GM21529 (cell line): Measurements from ENCODE around the gene TTC21A.

ENCODE experiments used
- ATAC-seq: cut with Tn5 transposase; IDR thresholded peaks from one replicate; pipeline ENCODE4 v1.9.1; 2021; ENCODE audit not compliant: unreplicated experiment

Gene TTC21A

GRCh38 chr3:39136533-39137434 lies 29.3 kb downstream of the TTC21A start:
- no peak for ATAC-seq

- no peak for ATAC-seq
Observed at GRCh38 chr3:39137435-39137936, 30.0 kb downstream of the TTC21A start.

- ATAC-seq: no peak
Observed at GRCh38 chr3:39137991-39138803, 30.7 kb downstream of the TTC21A start.

- no peak for ATAC-seq
Observed at GRCh38 chr3:39138804-39139415, 31.4 kb downstream of the TTC21A start.

GRCh38 chr3:39139442-39139841 lies 32.0 kb downstream of the TTC21A start:
- ATAC-seq: no peak

- ATAC-seq: no peak
Observed at GRCh38 chr3:39140341-39140971, 33.0 kb downstream of the TTC21A start.

GRCh38 chr3:39141171-39141995 lies 33.9 kb downstream of the TTC21A start:
- no peak for ATAC-seq

GRCh38 chr3:39142067-39142466 lies 34.6 kb downstream of the TTC21A start:
- no peak for ATAC-seq

- no peak for ATAC-seq
Observed at GRCh38 chr3:39143051-39143885, 35.8 kb downstream of the TTC21A start.

- no peak for ATAC-seq
Observed at GRCh38 chr3:39144095-39144747, 36.7 kb downstream of the TTC21A start.

GRCh38 chr3:39144748-39145380 lies 37.4 kb downstream of the TTC21A start:
- ATAC-seq: no peak

GRCh38 chr3:39146083-39146501 lies 38.6 kb downstream of the TTC21A start:
- ATAC-seq: no peak

GRCh38 chr3:39146611-39147591 lies 39.4 kb downstream of the TTC21A start:
- ATAC-seq: peak; percentile 4

GRCh38 chr3:39147711-39148434 lies 40.4 kb downstream of the TTC21A start:
- ATAC-seq: peak; percentile 24

- ATAC-seq: no peak
Observed at GRCh38 chr3:39148435-39149058, 41.1 kb downstream of the TTC21A start.

- no peak for ATAC-seq
Observed at GRCh38 chr3:39149059-39149455, 41.6 kb downstream of the TTC21A start.
